Sigmoid colon (tissue), 4 donors: Measurements from ENCODE around the gene RAP1A.

Experiments
- EP300 ChIP-seq, 4 donors: sonication (generic); formaldehyde crosslinking; IDR thresholded peaks; one replicate each; pipeline ENCODE4 v1.6.1; 2017; ENCODE audit warnings: antibody characterized with exemption in 4 of 4
- TF ChIP-seq, protein P1 (sequence below), 4 experiments: fragments of 450-650 bp in 3 of 4; fragments of 200-600 bp in 1 of 4; IDR thresholded peaks; one replicate each; pipeline ENCODE4 v1.5.1; 2016 to 2019; ENCODE audit warnings: antibody characterized with exemption in 4 of 4, mild to moderate bottlenecking in 3 of 4, moderate library complexity in 2 of 4

DNA sequence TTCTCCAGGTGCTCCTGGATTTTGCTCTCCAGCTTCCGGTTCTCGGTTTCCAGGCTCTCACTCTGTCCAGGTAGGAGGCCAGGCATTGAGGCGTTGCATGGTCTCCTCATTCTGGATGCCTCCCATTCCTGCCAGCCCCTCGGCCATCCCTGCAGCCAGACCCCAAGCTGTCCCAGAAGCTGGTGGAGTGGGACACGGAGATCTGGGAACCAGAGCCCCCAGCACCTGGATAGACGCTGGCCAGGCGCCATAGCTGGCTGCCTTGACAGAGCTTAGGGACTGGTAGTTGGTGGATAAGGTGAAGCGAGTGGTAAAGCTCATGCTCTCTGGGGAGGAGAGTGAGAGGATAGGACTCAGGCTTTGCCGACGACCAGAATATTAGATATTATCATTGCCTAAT, 29.6 kb downstream of the RAP1A start:
- TF ChIP-seq, protein P1, sequence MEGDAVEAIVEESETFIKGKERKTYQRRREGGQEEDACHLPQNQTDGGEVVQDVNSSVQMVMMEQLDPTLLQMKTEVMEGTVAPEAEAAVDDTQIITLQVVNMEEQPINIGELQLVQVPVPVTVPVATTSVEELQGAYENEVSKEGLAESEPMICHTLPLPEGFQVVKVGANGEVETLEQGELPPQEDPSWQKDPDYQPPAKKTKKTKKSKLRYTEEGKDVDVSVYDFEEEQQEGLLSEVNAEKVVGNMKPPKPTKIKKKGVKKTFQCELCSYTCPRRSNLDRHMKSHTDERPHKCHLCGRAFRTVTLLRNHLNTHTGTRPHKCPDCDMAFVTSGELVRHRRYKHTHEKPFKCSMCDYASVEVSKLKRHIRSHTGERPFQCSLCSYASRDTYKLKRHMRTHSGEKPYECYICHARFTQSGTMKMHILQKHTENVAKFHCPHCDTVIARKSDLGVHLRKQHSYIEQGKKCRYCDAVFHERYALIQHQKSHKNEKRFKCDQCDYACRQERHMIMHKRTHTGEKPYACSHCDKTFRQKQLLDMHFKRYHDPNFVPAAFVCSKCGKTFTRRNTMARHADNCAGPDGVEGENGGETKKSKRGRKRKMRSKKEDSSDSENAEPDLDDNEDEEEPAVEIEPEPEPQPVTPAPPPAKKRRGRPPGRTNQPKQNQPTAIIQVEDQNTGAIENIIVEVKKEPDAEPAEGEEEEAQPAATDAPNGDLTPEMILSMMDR (IDR thresholded peaks at IDR 0.05), result no peak
- no peak for TF ChIP-seq EP300 (IDR thresholded peaks at IDR 0.05)
